GM18526 (cell line): ENCODE data around the gene ATAD1.

ENCODE experiments used
- POLR2A ChIP-seq: IDR thresholded peaks from 3 replicates; pipeline ENCODE4 v1.6.1; 2011; ENCODE audit not compliant: insufficient read length; ENCODE audit errors: extremely low read depth

Gene ATAD1

GRCh38 chr10:87817609-87818504, at the start of gene ATAD1:
Gene ATAD1, minus strand, starts transcription at chr10:87818226. Its CDS starts 3,627 bp downstream, at chr10:87814599.
- peak; percentile 67 for TF ChIP-seq POLR2A

GRCh38 chr10:87867453-87867852, 49.4 kb upstream of the ATAD1 start:
- no peak for TF ChIP-seq POLR2A

GRCh38 chr10:87866412-87866974, 48.5 kb upstream of the ATAD1 start:
- TF ChIP-seq POLR2A, result no peak

GRCh38 chr10:87865241-87865881, 47.3 kb upstream of the ATAD1 start:
- TF ChIP-seq POLR2A, result no peak

- TF ChIP-seq POLR2A, result peak; percentile 8
Observed at GRCh38 chr10:87864496-87865059, 46.6 kb upstream of the ATAD1 start.

GRCh38 chr10:87863053-87863943, 45.3 kb upstream of the ATAD1 start, which contains the start of the genes KLLN and PTEN:
Gene KLLN, minus strand, starts transcription at chr10:87863533. Its CDS starts 1,046 bp downstream, at chr10:87862487.
Gene PTEN, plus strand, starts transcription at chr10:87863625. Its CDS starts 845 bp downstream, at chr10:87864470.
- TF ChIP-seq POLR2A, result peak; percentile 81

- TF ChIP-seq POLR2A, result no peak
Observed at GRCh38 chr10:87862679-87863052, 44.6 kb upstream of the ATAD1 start.

GRCh38 chr10:87861953-87862678, 44.1 kb upstream of the ATAD1 start:
- peak; percentile 93 for TF ChIP-seq POLR2A

GRCh38 chr10:87861566-87861952, 43.5 kb upstream of the ATAD1 start:
- no peak for TF ChIP-seq POLR2A

- TF ChIP-seq POLR2A, result no peak
Observed at GRCh38 chr10:87860816-87861403, 42.9 kb upstream of the ATAD1 start.

GRCh38 chr10:87860156-87860795, 42.2 kb upstream of the ATAD1 start:
- TF ChIP-seq POLR2A, result no peak

- no peak for TF ChIP-seq POLR2A
Observed at GRCh38 chr10:87852089-87852488, 34.1 kb upstream of the ATAD1 start.

GRCh38 chr10:87850742-87851205, 32.7 kb upstream of the ATAD1 start:
- TF ChIP-seq POLR2A, result no peak

GRCh38 chr10:87849001-87849400, 31.0 kb upstream of the ATAD1 start:
- no peak for TF ChIP-seq POLR2A
